HepG2 (cell line): ENCODE results near the gene MTHFR. TPM values are rescaled to one million over a fixed set of nuclear protein-coding genes. Genes with fewer than 3 reads are reported as not detected.

Experiments used
- ATAD3A ChIP-seq: sonication (generic); formaldehyde crosslinking; IDR thresholded peaks from 2 replicates; pipeline ENCODE4 v1.4.0; 2020; ENCODE audit warnings: missing genetic modification reagents
- BORCS8-MEF2B ChIP-seq: sonication (generic); formaldehyde crosslinking; IDR thresholded peaks from 2 replicates; pipeline ENCODE4 v1.8.0; 2022; ENCODE audit warnings: mild to moderate bottlenecking, missing genetic modification reagents
- IKZF1 ChIP-seq: fragments of 450-650 bp; IDR thresholded peaks from 2 replicates; pipeline ENCODE4 v1.7.1; 2016
- IKZF4 ChIP-seq: sonication (generic); formaldehyde crosslinking; IDR thresholded peaks from 2 replicates; pipeline ENCODE4 v1.5.1; 2020; ENCODE audit warnings: borderline replicate concordance, mild to moderate bottlenecking, low read depth, missing genetic modification reagents; ENCODE audit errors: not compliant biosample characterization
- MED8 ChIP-seq: sonication (generic); formaldehyde crosslinking; IDR thresholded peaks from 2 replicates; pipeline ENCODE4 v1.8.1; 2023; ENCODE audit warnings: mild to moderate bottlenecking, missing genetic modification reagents; ENCODE audit not compliant: insufficient replicate concordance
- MLX ChIP-seq: IDR thresholded peaks from 2 replicates; pipeline ENCODE4 v1.6.1; 2016
- MXI1 ChIP-seq: IDR thresholded peaks from 3 replicates; pipeline ENCODE4 v1.6.1; 2012; ENCODE audit warnings: low read depth, low read length, inconsistent platforms, borderline replicate concordance
- NR0B2 ChIP-seq: sonication (generic); formaldehyde crosslinking; IDR thresholded peaks from 2 replicates; pipeline ENCODE4 v1.4.0; 2020; ENCODE audit warnings: mild to moderate bottlenecking, missing genetic modification reagents
- POLR2G ChIP-seq: fragments of 200-400 bp; formaldehyde crosslinking; IDR thresholded peaks from 2 replicates; pipeline ENCODE4 v1.6.1; 2018; ENCODE audit warnings: mild to moderate bottlenecking, low read depth, low read length, moderate library complexity
- PRPF4 ChIP-seq: fragments of 200-400 bp; formaldehyde crosslinking; IDR thresholded peaks from 2 replicates; pipeline ENCODE4 v1.6.1; 2016; ENCODE audit warnings: low read length, low read depth; ENCODE audit not compliant: poor library complexity, severe bottlenecking
- RBM39 ChIP-seq: fragments of 200-400 bp; formaldehyde crosslinking; IDR thresholded peaks from one replicate; pipeline ENCODE4 v1.6.1; 2018; ENCODE audit warnings: antibody characterized with exemption, mild to moderate bottlenecking, low read depth, low read length; ENCODE audit not compliant: poor library complexity, severe bottlenecking
- RFX3 ChIP-seq: IDR thresholded peaks from 2 replicates; pipeline ENCODE4 v1.6.1; 2016; ENCODE audit warnings: missing biosample characterization, missing genetic modification reagents
- RFXAP ChIP-seq: sonication (generic); formaldehyde crosslinking; IDR thresholded peaks from 2 replicates; pipeline ENCODE4 v1.4.0; 2020; ENCODE audit warnings: missing genetic modification reagents, borderline replicate concordance
- SNAI1 ChIP-seq: sonication (generic); formaldehyde crosslinking; IDR thresholded peaks from 2 replicates; pipeline ENCODE4 v1.5.0; 2020; ENCODE audit warnings: mild to moderate bottlenecking, missing genetic modification reagents, borderline replicate concordance
- ZBTB1 ChIP-seq: sonication (generic); formaldehyde crosslinking; IDR thresholded peaks from 2 replicates; pipeline ENCODE4 v1.4.0; 2020; ENCODE audit warnings: missing genetic modification reagents, borderline replicate concordance
- ZFP36L1 ChIP-seq: sonication (generic); formaldehyde crosslinking; IDR thresholded peaks from 2 replicates; pipeline ENCODE4 v1.8.0; 2022; ENCODE audit warnings: mild to moderate bottlenecking, missing genetic modification reagents, moderate library complexity
- ZFP62 ChIP-seq: sonication (generic); formaldehyde crosslinking; IDR thresholded peaks from 2 replicates; pipeline ENCODE4 v1.4.0; 2020; ENCODE audit warnings: missing genetic modification reagents
- ZMYM4 ChIP-seq: sonication (generic); formaldehyde crosslinking; IDR thresholded peaks from 2 replicates; pipeline ENCODE4 v1.8.1; 2023; ENCODE audit warnings: mild to moderate bottlenecking, missing genetic modification reagents
- ZNF362 ChIP-seq: sonication (generic); formaldehyde crosslinking; IDR thresholded peaks from 2 replicates; pipeline ENCODE4 v1.4.0; 2020; ENCODE audit warnings: missing genetic modification reagents, mild to moderate bottlenecking, borderline replicate concordance
- ZNF414 ChIP-seq: sonication (generic); formaldehyde crosslinking; IDR thresholded peaks from 2 replicates; pipeline ENCODE4 v1.5.0; 2020; ENCODE audit warnings: missing genetic modification reagents
- ZNF543 ChIP-seq: sonication (generic); formaldehyde crosslinking; IDR thresholded peaks from 2 replicates; pipeline ENCODE4 v1.4.0; 2020; ENCODE audit warnings: mild to moderate bottlenecking, missing genetic modification reagents
- ZNF713 ChIP-seq: sonication (generic); formaldehyde crosslinking; IDR thresholded peaks from 2 replicates; pipeline ENCODE4 v1.4.0; 2020; ENCODE audit warnings: mild to moderate bottlenecking, missing genetic modification reagents
- ZNF761 ChIP-seq: sonication (generic); formaldehyde crosslinking; conservative IDR thresholded peaks from 2 replicates; pipeline ENCODE4 v1.4.0; 2020; ENCODE audit warnings: mild to moderate bottlenecking, missing genetic modification reagents
- ZNF841 ChIP-seq: sonication (generic); formaldehyde crosslinking; IDR thresholded peaks from 2 replicates; pipeline ENCODE4 v1.8.1; 2023; ENCODE audit warnings: missing genetic modification reagents, borderline replicate concordance
- ZNF878 ChIP-seq: sonication (generic); formaldehyde crosslinking; IDR thresholded peaks from 2 replicates; pipeline ENCODE4 v1.8.1; 2023; ENCODE audit warnings: mild to moderate bottlenecking, missing genetic modification reagents, moderate library complexity
- polyA plus RNA-seq, 8 experiments: library from polyadenylated mRNA; depleted of rRNA in 3 of 8; stranded (reverse) in 7 of 8; unstranded in 1 of 8; fragments of >200 nt; fragmentation: Illumina TruSeq in 4 of 8; extraction: Trizol in 4 of 8; gene quantifications; 2 replicates each; pipeline versions ENCODE4 v1.2.1 to v1.2.3, GENCODE V29; 2011 to 2016; ENCODE audit warnings: low read depth in 4 of 8, missing spikeins in 1 of 8, mixed read lengths in 1 of 8; ENCODE audit not compliant: insufficient read depth in 1 of 8
- total RNA-seq, 5 experiments: library from RNA; depleted of rRNA; stranded (reverse); fragments of >200 nt; fragmentation: Illumina TruSeq; extraction: Trizol; gene quantifications; 2 replicates each; pipeline ENCODE4 v1.2.3, GENCODE V29; 2016; ENCODE audit warnings: low read depth in 1 of 5
- TF ChIP-seq, protein P1 (sequence below): fragments of 450-650 bp; IDR thresholded peaks from 2 replicates; pipeline ENCODE4 v1.6.1; 2017

MTHFR gene
- total and polyA plus RNA-seq, 2 of the 13 experiments (the other 11 are each of a cell fraction or from before 2014, with no cell fraction given) = 3.8 to 8.2 TPM

- TF ChIP-seq, protein P1, sequence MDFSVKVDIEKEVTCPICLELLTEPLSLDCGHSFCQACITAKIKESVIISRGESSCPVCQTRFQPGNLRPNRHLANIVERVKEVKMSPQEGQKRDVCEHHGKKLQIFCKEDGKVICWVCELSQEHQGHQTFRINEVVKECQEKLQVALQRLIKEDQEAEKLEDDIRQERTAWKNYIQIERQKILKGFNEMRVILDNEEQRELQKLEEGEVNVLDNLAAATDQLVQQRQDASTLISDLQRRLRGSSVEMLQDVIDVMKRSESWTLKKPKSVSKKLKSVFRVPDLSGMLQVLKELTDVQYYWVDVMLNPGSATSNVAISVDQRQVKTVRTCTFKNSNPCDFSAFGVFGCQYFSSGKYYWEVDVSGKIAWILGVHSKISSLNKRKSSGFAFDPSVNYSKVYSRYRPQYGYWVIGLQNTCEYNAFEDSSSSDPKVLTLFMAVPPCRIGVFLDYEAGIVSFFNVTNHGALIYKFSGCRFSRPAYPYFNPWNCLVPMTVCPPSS = no peak
- peak; percentile 72; the same call in 1 of the 3 replicates for TF ChIP-seq MXI1
- no peak for TF ChIP-seq ZFP62
- peak; percentile 33 for TF ChIP-seq ZNF543
- TF ChIP-seq ZNF713 = no peak
- peak; percentile 6; the same call in 1 of the 2 replicates for TF ChIP-seq ZNF362 (CRISPR knock-in tag)
- TF ChIP-seq RBM39 = peak; percentile 51
- TF ChIP-seq BORCS8-MEF2B = peak; percentile 66; the same call in 1 of the 2 replicates
- peak; percentile 88 for TF ChIP-seq POLR2G
- TF ChIP-seq NR0B2 = no peak
- peak; percentile 43; the same call in 1 of the 2 replicates for TF ChIP-seq ZNF414 (CRISPR knock-in tag)
- no peak for TF ChIP-seq ATAD3A (CRISPR knock-in tag)
- no peak; the same call in 1 of the 2 replicates for TF ChIP-seq RFXAP
- TF ChIP-seq IKZF1 = no peak
- TF ChIP-seq IKZF4 = no peak
- TF ChIP-seq SNAI1 (CRISPR knock-in tag) = no peak; the same call in 1 of the 2 replicates
- no peak for TF ChIP-seq ZNF761
- peak; percentile 90 for TF ChIP-seq MLX (CRISPR knock-in tag)
- TF ChIP-seq ZNF841 (CRISPR knock-in tag) = no peak
- TF ChIP-seq PRPF4 = no peak
- TF ChIP-seq MED8 = peak; percentile 53
- no peak for TF ChIP-seq ZBTB1
- TF ChIP-seq ZMYM4 (CRISPR knock-in tag) = peak; percentile 63; the same call in 1 of the 2 replicates
- no peak; the same call in 1 of the 2 replicates for TF ChIP-seq RFX3 (CRISPR knock-in tag)
- peak; percentile 85 for TF ChIP-seq ZNF878 (CRISPR knock-in tag)
- TF ChIP-seq ZFP36L1 = no peak; the same call in 1 of the 2 replicates
These were observed at the start of gene MTHFR, which contains the start of gene CLCN6 (continued) for GRCh38 chr1:11805422-11806306.
